LNCaP clone FGC (cell line): ENCODE results near the gene SGTB.

Experiments
- DNase-seq: peaks from one replicate; pipeline ENCODE4 v3.0.0-alpha.2; 2011; ENCODE audit warnings: low read depth
- H3K4me3 ChIP-seq: 2 replicates; pipeline ENCODE4 v1.5.1; 2011; ENCODE audit warnings: mild to moderate bottlenecking, low read depth, low read length, control low read depth
- CTCF ChIP-seq: IDR thresholded peaks from 2 replicates; pipeline ENCODE4 v1.5.1; 2012; ENCODE audit warnings: mild to moderate bottlenecking; ENCODE audit not compliant: control insufficient read depth, insufficient read depth; ENCODE audit errors: extremely low read depth

Gene SGTB

GRCh38 chr5:65721720-65722574 lies at the start of gene SGTB, which contains the start of gene NLN:
SGTB (minus strand) TSS chr5:65722109; CDS start chr5:65720807, 1,302 bp downstream.
NLN (plus strand) TSS chr5:65722205; CDS start chr5:65722374, 169 bp downstream.
- H3K4me3 ChIP-seq = peak within 1 kb of the TSS; percentile 68
- DNase-seq = no peak
- TF ChIP-seq CTCF = no peak

- no peak for TF ChIP-seq CTCF
- no peak for DNase-seq
- no peak overlapping the region for H3K4me3 ChIP-seq
These were observed 49.4 kb upstream of the SGTB start for GRCh38 chr5:65771266-65771665.

- DNase-seq = no peak
- no peak overlapping the region for H3K4me3 ChIP-seq
- no peak for TF ChIP-seq CTCF
These were observed 47.6 kb upstream of the SGTB start for GRCh38 chr5:65769539-65769938.

- DNase-seq = no peak
- no peak for TF ChIP-seq CTCF
- H3K4me3 ChIP-seq = no peak overlapping the region
These were observed 46.9 kb upstream of the SGTB start for GRCh38 chr5:65768723-65769346.

GRCh38 chr5:65767565-65767964 lies 45.7 kb upstream of the SGTB start:
- no peak overlapping the region for H3K4me3 ChIP-seq
- no peak for DNase-seq
- TF ChIP-seq CTCF = no peak

- no peak for TF ChIP-seq CTCF
- DNase-seq = no peak
These were observed 44.9 kb upstream of the SGTB start for GRCh38 chr5:65766781-65767180.

GRCh38 chr5:65766175-65766574 lies 44.3 kb upstream of the SGTB start:
- DNase-seq = no peak
- H3K4me3 ChIP-seq = no peak overlapping the region
- no peak for TF ChIP-seq CTCF

More at GRCh38 chr5:65766781-65767180, 44.9 kb upstream of the SGTB start:
- no peak overlapping the region for H3K4me3 ChIP-seq
